Measurements from ENCODE around the gene PRKAR1A.

DNA sequence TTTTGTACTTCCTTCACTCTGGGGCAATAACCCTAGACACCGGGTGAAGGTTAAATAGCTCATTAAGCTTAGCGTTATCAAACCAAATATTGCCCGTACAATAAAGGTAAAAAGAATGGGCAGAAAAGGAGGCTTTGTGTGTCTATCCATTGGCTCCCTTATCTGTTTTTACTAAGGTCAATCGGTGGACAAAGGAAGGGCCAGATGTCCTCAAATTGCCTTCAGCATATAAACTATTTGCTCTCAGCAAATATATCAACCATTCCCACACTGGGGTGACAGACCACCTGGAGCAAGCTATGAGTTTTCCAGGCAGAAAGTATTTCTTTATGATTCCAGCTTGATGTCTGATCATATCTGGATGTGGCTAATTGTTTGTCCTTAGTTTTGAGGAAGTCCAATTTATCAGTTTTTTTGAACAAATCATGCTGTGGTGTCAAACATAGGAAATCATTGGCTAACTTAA, 29.6 kb upstream of the PRKAR1A start:
- no peak for TF ChIP-seq POLR2A (IDR thresholded peaks at IDR 0.05)
- TF ChIP-seq CTCF (IDR thresholded peaks at IDR 0.05 in 8 of 11, conservative IDR thresholded peaks at IDR 0.05 in 3 of 11), result no peak
